Measurements from ENCODE around the gene PHRF1.

Gene PHRF1

GRCh38 chr11:586376-587316 is 10.4 kb downstream of the PHRF1 start:
- peaks cover 0 to 5% (median 0%) of the 10 kb centered on the region in 5 donors for H3K4me1 ChIP-seq (ENCODE audit: control insufficient read depth in 5 of 5, insufficient read depth in 5 of 5, low read length in 5 of 5)
- no peaks in the 10 kb centered on the region for H3K9me3 ChIP-seq (ENCODE audit: control insufficient read depth in 5 of 5, low read length in 5 of 5)
- peaks cover 0 to 85% (median 65%) of the 10 kb centered on the region in 5 donors for H3K36me3 ChIP-seq (ENCODE audit: control insufficient read depth in 5 of 5, insufficient read depth in 5 of 5, low read length in 5 of 5)
- H3K27ac ChIP-seq (ENCODE audit: low read depth, low read length), result no peak overlapping the region
- no peaks in the 10 kb centered on the region for H3K27me3 ChIP-seq (ENCODE audit: control insufficient read depth in 5 of 5, insufficient read depth in 4 of 5, low read length in 5 of 5)
- no peak overlapping the region for H3K4me3 ChIP-seq (ENCODE audit: low read depth in 1 of 5, low read length in 5 of 5)
- H3K9ac ChIP-seq (ENCODE audit: low read length in 5 of 5), result no peak overlapping the region

GRCh38 chr11:587546-587945 is 11.3 kb downstream of the PHRF1 start:
- Histone ChIP-seq H3K4me3 (ENCODE audit: low read depth in 1 of 5, low read length in 5 of 5) (no peak overlapping the region), H3K36me3 (ENCODE audit: control insufficient read depth in 5 of 5, insufficient read depth in 5 of 5, low read length in 5 of 5) (peaks cover 0 to 84% (median 64%) of the 10 kb centered on the region in 5 donors)

GRCh38 chr11:587978-588380 is 11.7 kb downstream of the PHRF1 start:
- H3K9me3 ChIP-seq (ENCODE audit: control insufficient read depth in 5 of 5, low read length in 5 of 5), result no peaks in the 10 kb centered on the region
- H3K27ac ChIP-seq (ENCODE audit: low read depth, low read length), result no peak overlapping the region
- H3K36me3 ChIP-seq (ENCODE audit: control insufficient read depth in 5 of 5, insufficient read depth in 5 of 5, low read length in 5 of 5), result peaks cover 0 to 85% (median 69%) of the 10 kb centered on the region in 5 donors
- no peaks in the 10 kb centered on the region for H3K27me3 ChIP-seq (ENCODE audit: control insufficient read depth in 5 of 5, insufficient read depth in 4 of 5, low read length in 5 of 5)
- H3K4me1 ChIP-seq (ENCODE audit: control insufficient read depth in 5 of 5, insufficient read depth in 5 of 5, low read length in 5 of 5), result peaks cover 0 to 5% (median 0%) of the 10 kb centered on the region in 5 donors
- H3K9ac ChIP-seq (ENCODE audit: low read length in 5 of 5), result no peak overlapping the region
- no peak overlapping the region for H3K4me3 ChIP-seq (ENCODE audit: low read depth in 1 of 5, low read length in 5 of 5)

More at GRCh38 chr11:587546-587945, 11.3 kb downstream of the PHRF1 start:
- no peaks in the 10 kb centered on the region for H3K27me3 ChIP-seq (ENCODE audit: control insufficient read depth in 5 of 5, insufficient read depth in 4 of 5, low read length in 5 of 5)
- no peak overlapping the region for H3K9ac ChIP-seq (ENCODE audit: low read length in 5 of 5)
- H3K4me1 ChIP-seq (ENCODE audit: control insufficient read depth in 5 of 5, insufficient read depth in 5 of 5, low read length in 5 of 5), result peaks cover 0 to 5% (median 0%) of the 10 kb centered on the region in 5 donors
- no peaks in the 10 kb centered on the region for H3K9me3 ChIP-seq (ENCODE audit: control insufficient read depth in 5 of 5, low read length in 5 of 5)
- H3K27ac ChIP-seq (ENCODE audit: low read depth, low read length), result no peak overlapping the region

- Histone ChIP-seq H3K4me3 (ENCODE audit: low read depth in 1 of 5, low read length in 5 of 5) (no peak overlapping the region), H3K36me3 (ENCODE audit: control insufficient read depth in 5 of 5, insufficient read depth in 5 of 5, low read length in 5 of 5) (peaks cover 0 to 88% (median 71%) of the 10 kb centered on the region in 5 donors), H3K9ac (ENCODE audit: low read length in 5 of 5) (no peak overlapping the region), H3K27ac (ENCODE audit: low read depth, low read length) (no peak overlapping the region), H3K4me1 (ENCODE audit: control insufficient read depth in 5 of 5, insufficient read depth in 5 of 5, low read length in 5 of 5) (peaks cover 0 to 5% (median 0%) of the 10 kb centered on the region in 5 donors), H3K9me3 (ENCODE audit: control insufficient read depth in 5 of 5, low read length in 5 of 5) (no peaks in the 10 kb centered on the region), H3K27me3 (ENCODE audit: control insufficient read depth in 5 of 5, insufficient read depth in 4 of 5, low read length in 5 of 5) (no peaks in the 10 kb centered on the region)
These were observed 13.5 kb downstream of the PHRF1 start for GRCh38 chr11:589798-590197.

- no peak overlapping the region for H3K9ac ChIP-seq (ENCODE audit: low read length in 5 of 5)
- no peak overlapping the region for H3K27ac ChIP-seq (ENCODE audit: low read depth, low read length)
- no peaks in the 10 kb centered on the region for H3K27me3 ChIP-seq (ENCODE audit: control insufficient read depth in 5 of 5, insufficient read depth in 4 of 5, low read length in 5 of 5)
- no peaks in the 10 kb centered on the region for H3K9me3 ChIP-seq (ENCODE audit: control insufficient read depth in 5 of 5, low read length in 5 of 5)
- H3K36me3 ChIP-seq (ENCODE audit: control insufficient read depth in 5 of 5, insufficient read depth in 5 of 5, low read length in 5 of 5), result peaks cover 0 to 94% (median 82%) of the 10 kb centered on the region in 5 donors
- H3K4me3 ChIP-seq (ENCODE audit: low read depth in 1 of 5, low read length in 5 of 5), result no peak overlapping the region
- H3K4me1 ChIP-seq (ENCODE audit: control insufficient read depth in 5 of 5, insufficient read depth in 5 of 5, low read length in 5 of 5), result peaks cover 0 to 5% (median 0%) of the 10 kb centered on the region in 5 donors
These were observed 14.7 kb downstream of the PHRF1 start for GRCh38 chr11:590997-591396.

GRCh38 chr11:592501-592900 is 16.2 kb downstream of the PHRF1 start:
- no peaks in the 10 kb centered on the region for H3K9me3 ChIP-seq (ENCODE audit: control insufficient read depth in 5 of 5, low read length in 5 of 5)
- no peak overlapping the region for H3K9ac ChIP-seq (ENCODE audit: low read length in 5 of 5)
- no peak overlapping the region for H3K4me3 ChIP-seq (ENCODE audit: low read depth in 1 of 5, low read length in 5 of 5)
- H3K36me3 ChIP-seq (ENCODE audit: control insufficient read depth in 5 of 5, insufficient read depth in 5 of 5, low read length in 5 of 5), result peaks cover 0 to 93% (median 82%) of the 10 kb centered on the region in 5 donors
- H3K4me1 ChIP-seq (ENCODE audit: control insufficient read depth in 5 of 5, insufficient read depth in 5 of 5, low read length in 5 of 5), result peaks cover 0 to 5% (median 0%) of the 10 kb centered on the region in 5 donors
- no peaks in the 10 kb centered on the region for H3K27me3 ChIP-seq (ENCODE audit: control insufficient read depth in 5 of 5, insufficient read depth in 4 of 5, low read length in 5 of 5)
- H3K27ac ChIP-seq (ENCODE audit: low read depth, low read length), result no peak overlapping the region

GRCh38 chr11:592918-593317 is 16.6 kb downstream of the PHRF1 start:
- H3K9me3 ChIP-seq (ENCODE audit: control insufficient read depth in 5 of 5, low read length in 5 of 5), result no peaks in the 10 kb centered on the region
- H3K27me3 ChIP-seq (ENCODE audit: control insufficient read depth in 5 of 5, insufficient read depth in 4 of 5, low read length in 5 of 5), result no peaks in the 10 kb centered on the region
- peaks cover 0 to 2% (median 0%) of the 10 kb centered on the region in 5 donors for H3K4me1 ChIP-seq (ENCODE audit: control insufficient read depth in 5 of 5, insufficient read depth in 5 of 5, low read length in 5 of 5)
- no peak overlapping the region for H3K27ac ChIP-seq (ENCODE audit: low read depth, low read length)
- H3K4me3 ChIP-seq (ENCODE audit: low read depth in 1 of 5, low read length in 5 of 5), result no peak overlapping the region
- peaks cover 0 to 93% (median 82%) of the 10 kb centered on the region in 5 donors for H3K36me3 ChIP-seq (ENCODE audit: control insufficient read depth in 5 of 5, insufficient read depth in 5 of 5, low read length in 5 of 5)
- H3K9ac ChIP-seq (ENCODE audit: low read length in 5 of 5), result no peak overlapping the region

GRCh38 chr11:593347-593746 is 17.1 kb downstream of the PHRF1 start:
- H3K27me3 ChIP-seq (ENCODE audit: control insufficient read depth in 5 of 5, insufficient read depth in 4 of 5, low read length in 5 of 5), result no peaks in the 10 kb centered on the region
- H3K4me1 ChIP-seq (ENCODE audit: control insufficient read depth in 5 of 5, insufficient read depth in 5 of 5, low read length in 5 of 5), result no peaks in the 10 kb centered on the region
- H3K36me3 ChIP-seq (ENCODE audit: control insufficient read depth in 5 of 5, insufficient read depth in 5 of 5, low read length in 5 of 5), result peaks cover 0 to 93% (median 85%) of the 10 kb centered on the region in 5 donors

GRCh38 chr11:595400-595799 is 19.1 kb downstream of the PHRF1 start:
- no peak overlapping the region for H3K4me3 ChIP-seq (ENCODE audit: low read depth in 1 of 5, low read length in 5 of 5)
- H3K4me1 ChIP-seq (ENCODE audit: control insufficient read depth in 5 of 5, insufficient read depth in 5 of 5, low read length in 5 of 5), result no peaks in the 10 kb centered on the region
- H3K36me3 ChIP-seq (ENCODE audit: control insufficient read depth in 5 of 5, insufficient read depth in 5 of 5, low read length in 5 of 5), result peaks cover 0 to 94% (median 85%) of the 10 kb centered on the region in 5 donors
- no peak overlapping the region for H3K9ac ChIP-seq (ENCODE audit: low read length in 5 of 5)
- H3K27ac ChIP-seq (ENCODE audit: low read depth, low read length), result no peak overlapping the region
- H3K9me3 ChIP-seq (ENCODE audit: control insufficient read depth in 5 of 5, low read length in 5 of 5), result no peaks in the 10 kb centered on the region
- no peaks in the 10 kb centered on the region for H3K27me3 ChIP-seq (ENCODE audit: control insufficient read depth in 5 of 5, insufficient read depth in 4 of 5, low read length in 5 of 5)

More at GRCh38 chr11:593347-593746, 17.1 kb downstream of the PHRF1 start:
- Histone ChIP-seq H3K9ac (ENCODE audit: low read length in 5 of 5) (no peak overlapping the region), H3K4me3 (ENCODE audit: low read depth in 1 of 5, low read length in 5 of 5) (no peak overlapping the region), H3K27ac (ENCODE audit: low read depth, low read length) (no peak overlapping the region), H3K9me3 (ENCODE audit: control insufficient read depth in 5 of 5, low read length in 5 of 5) (no peaks in the 10 kb centered on the region)

- Histone ChIP-seq H3K4me1 (ENCODE audit: control insufficient read depth in 5 of 5, insufficient read depth in 5 of 5, low read length in 5 of 5) (no peaks in the 10 kb centered on the region), H3K27ac (ENCODE audit: low read depth, low read length) (no peak overlapping the region), H3K4me3 (ENCODE audit: low read depth in 1 of 5, low read length in 5 of 5) (no peak overlapping the region), H3K36me3 (ENCODE audit: control insufficient read depth in 5 of 5, insufficient read depth in 5 of 5, low read length in 5 of 5) (peaks cover 0 to 91% (median 83%) of the 10 kb centered on the region in 5 donors), H3K9ac (ENCODE audit: low read length in 5 of 5) (no peak overlapping the region), H3K9me3 (ENCODE audit: control insufficient read depth in 5 of 5, low read length in 5 of 5) (no peaks in the 10 kb centered on the region), H3K27me3 (ENCODE audit: control insufficient read depth in 5 of 5, insufficient read depth in 4 of 5, low read length in 5 of 5) (no peaks in the 10 kb centered on the region)
These were observed 20.1 kb downstream of the PHRF1 start for GRCh38 chr11:596374-596773.

All from subcutaneous abdominal adipose tissue (tissue), 5 donors.